Transverse colon (tissue), 4 donors: ENCODE measurements around the gene CAT.

ENCODE experiments used
- POLR2AphosphoS5 ChIP-seq, 3 donors: sonication (generic); formaldehyde crosslinking; IDR thresholded peaks; one replicate each; pipeline ENCODE4 v1.6.1; 2016; ENCODE audit warnings: antibody characterized with exemption in 3 of 3
- TF ChIP-seq, protein P1 (sequence below), 5 experiments: fragments of 200-600 bp in 3 of 5; fragments of 450-650 bp in 2 of 5; sonication (generic) in 3 of 5; IDR thresholded peaks; 1 replicate in 2 of 5; 2 replicates in 3 of 5; pipeline ENCODE4 v1.5.1; 2016 to 2017; ENCODE audit warnings: antibody characterized with exemption in 5 of 5, inconsistent platforms in 3 of 5, mild to moderate bottlenecking in 2 of 5, moderate library complexity in 1 of 5

DNA sequence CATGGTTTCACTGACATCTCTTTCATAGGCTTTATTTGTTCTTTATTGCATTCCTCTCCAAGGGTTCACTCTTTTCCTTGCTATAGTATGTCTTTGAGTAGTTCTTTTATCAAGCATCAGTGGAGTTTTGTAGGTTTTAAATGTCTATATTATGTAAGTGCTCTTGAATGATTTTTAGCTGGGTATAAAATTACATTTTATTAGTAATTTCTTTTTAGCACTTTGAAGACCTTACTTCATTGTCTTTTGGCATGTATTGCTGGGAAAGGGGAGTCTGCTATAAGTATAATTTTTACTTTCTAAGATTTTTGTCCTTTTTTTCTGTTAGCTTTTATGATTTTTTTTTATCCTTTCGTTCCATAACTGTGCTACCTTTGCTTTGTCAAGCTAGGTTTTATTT lies 25.5 kb upstream of the CAT start:
- no peak for TF ChIP-seq POLR2AphosphoS5 (IDR thresholded peaks at IDR 0.05)
- TF ChIP-seq, protein P1, sequence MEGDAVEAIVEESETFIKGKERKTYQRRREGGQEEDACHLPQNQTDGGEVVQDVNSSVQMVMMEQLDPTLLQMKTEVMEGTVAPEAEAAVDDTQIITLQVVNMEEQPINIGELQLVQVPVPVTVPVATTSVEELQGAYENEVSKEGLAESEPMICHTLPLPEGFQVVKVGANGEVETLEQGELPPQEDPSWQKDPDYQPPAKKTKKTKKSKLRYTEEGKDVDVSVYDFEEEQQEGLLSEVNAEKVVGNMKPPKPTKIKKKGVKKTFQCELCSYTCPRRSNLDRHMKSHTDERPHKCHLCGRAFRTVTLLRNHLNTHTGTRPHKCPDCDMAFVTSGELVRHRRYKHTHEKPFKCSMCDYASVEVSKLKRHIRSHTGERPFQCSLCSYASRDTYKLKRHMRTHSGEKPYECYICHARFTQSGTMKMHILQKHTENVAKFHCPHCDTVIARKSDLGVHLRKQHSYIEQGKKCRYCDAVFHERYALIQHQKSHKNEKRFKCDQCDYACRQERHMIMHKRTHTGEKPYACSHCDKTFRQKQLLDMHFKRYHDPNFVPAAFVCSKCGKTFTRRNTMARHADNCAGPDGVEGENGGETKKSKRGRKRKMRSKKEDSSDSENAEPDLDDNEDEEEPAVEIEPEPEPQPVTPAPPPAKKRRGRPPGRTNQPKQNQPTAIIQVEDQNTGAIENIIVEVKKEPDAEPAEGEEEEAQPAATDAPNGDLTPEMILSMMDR (IDR thresholded peaks at IDR 0.05): no peak
